Posterior vena cava (tissue), 2 donors: ENCODE results near the gene TENM4. TPM values are rescaled to one million over a fixed set of nuclear protein-coding genes. Genes with fewer than 3 reads are reported as not detected.

ENCODE experiments used
- DNase-seq: peaks from one replicate; pipeline ENCODE4 v3.0.0-alpha.2; 2020; ENCODE audit warnings: low spot score
- intact Hi-C, 2 donors: fragments of 100-400 bp; cut with DNase I; formaldehyde crosslinking; loops; one replicate each; pipeline versions ENCODE4 v1.14.1 to v1.14.2; 2022 to 2023
- total RNA-seq, 2 donors: library from RNA; stranded (reverse); fragmentation: NEBNext Ultra II Directional; extraction: Animal tissue kit (Norgen Biotek cat#: 25700); gene quantifications; one replicate each; pipeline ENCODE4 v1.2.1, GENCODE V29; 2021
- donor health status: DM: yes; HTN: yes; CAD: no.
- donor health status: DM: yes; HTN: yes; CAD: no.

Gene TENM4
- total RNA-seq, 2 donors from 2014 or later: 5.6 to 7.4 TPM

DNA sequence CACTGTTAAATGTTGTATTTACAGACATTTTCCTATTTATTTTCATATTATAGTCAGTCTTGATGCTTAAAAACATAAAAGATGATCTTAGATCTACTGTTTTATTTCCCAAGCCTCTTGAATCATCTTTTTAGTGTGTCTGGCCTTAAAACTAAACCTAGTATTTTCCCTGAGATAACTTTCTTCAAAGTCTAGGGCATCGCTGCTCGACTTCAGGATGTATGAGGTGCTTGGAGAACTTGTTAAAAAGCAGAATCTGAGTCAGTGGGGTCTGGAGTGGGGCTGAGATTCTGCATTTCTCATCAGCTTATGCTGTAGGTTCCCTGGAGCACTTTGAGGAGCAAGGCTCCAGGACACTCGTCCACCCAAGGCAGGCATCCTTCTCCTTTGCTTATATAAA, 404.9 kb downstream of the TENM4 start:
- no peak for DNase-seq
- intact Hi-C loops: no loop called here

DNA sequence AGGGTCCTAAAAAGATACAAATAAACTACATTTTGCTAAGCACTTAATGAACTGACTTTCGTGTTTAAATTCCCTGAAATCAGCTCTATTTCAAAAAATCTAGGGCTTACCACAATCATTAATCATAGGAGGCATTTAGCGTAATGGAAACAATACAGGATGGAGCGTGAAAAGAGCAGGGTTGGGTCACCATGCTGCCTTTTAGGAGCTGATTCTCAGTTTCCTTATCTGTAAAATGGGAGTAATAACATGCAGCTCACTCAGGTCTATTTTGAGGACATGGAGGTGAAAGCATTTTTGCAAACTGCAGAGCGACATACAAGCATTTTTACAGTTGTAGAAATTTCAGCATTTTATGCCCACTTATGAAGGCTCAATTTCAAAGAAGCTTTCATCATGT, 407.0 kb downstream of the TENM4 start:
- DNase-seq: no peak
- intact Hi-C loops: no loop called here

DNA sequence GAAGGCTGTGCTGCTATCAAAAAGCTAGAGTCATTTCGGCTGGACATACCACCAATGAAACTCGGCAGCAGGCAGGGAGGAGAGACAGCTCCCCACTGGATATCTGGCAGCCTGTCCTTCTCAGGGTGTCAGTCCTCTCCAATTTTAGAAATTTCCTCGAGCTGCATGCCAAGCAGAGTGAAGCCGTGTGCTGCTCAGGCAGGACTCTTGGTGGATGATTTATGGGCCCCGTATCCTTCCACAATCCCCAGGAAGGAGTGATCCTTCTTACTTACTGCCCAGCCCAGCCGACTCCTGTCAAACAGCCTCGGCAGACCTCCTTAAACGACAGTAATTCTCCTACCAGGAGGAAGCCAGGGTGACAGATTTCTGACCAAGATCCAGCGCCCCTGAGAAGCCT, 410.4 kb downstream of the TENM4 start:
- intact Hi-C loops: no loop called here

DNA sequence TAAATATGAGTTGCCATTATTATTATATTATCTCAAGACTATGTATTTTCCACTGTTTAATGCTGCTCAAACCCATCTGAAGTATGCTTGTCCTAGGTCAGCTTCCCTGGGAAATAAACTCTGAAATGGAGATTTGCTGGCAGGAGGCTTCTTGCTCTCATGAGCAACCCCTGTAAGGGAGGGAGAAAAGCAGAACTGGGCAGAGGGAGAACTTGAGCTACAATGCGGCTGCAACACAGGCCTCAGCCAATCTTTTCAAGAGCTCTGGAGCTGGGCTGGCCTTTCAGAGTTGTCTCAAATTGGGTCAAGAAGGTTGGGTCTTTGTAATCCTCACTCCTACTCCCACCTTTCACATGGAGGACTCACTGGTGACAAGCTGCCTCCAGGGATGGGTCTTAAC, 412.6 kb downstream of the TENM4 start:
- intact Hi-C loops: no loop called here
- no peak for DNase-seq

More for the DNA sequence above, 410.4 kb downstream of the TENM4 start:
- no peak for DNase-seq

DNA sequence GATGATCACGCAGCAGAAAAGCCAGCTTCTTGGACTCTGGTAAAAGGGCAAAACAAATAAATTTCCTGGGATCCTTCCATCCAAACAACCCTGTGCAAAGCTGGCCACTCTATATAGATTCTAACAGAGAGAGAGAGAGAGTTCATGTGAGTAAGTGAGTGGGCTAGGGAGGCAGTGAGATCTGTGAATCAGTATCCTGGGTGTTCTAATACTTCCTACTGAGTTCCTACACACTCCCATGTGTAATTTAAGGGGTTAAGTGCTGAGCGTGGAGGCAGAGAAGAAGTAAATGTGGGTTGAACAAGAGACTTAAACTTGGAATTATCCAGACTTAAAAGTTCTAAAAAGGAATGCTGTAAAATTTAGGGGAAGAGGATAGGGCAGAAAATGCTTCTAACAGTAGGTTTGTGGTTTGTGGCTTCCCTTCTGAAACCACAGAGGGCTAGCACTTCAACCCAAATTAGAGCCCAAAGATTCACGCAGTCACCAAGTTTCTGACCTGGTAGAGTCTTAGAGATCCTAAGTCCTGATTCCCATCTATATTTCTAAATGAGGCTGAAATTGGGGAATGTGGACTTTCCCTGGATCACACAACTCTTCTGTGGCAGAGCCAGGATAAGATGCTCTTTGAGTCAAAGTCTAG, 413.9 kb downstream of the TENM4 start:
- intact Hi-C loops: no loop called here
- no peak for DNase-seq

DNA sequence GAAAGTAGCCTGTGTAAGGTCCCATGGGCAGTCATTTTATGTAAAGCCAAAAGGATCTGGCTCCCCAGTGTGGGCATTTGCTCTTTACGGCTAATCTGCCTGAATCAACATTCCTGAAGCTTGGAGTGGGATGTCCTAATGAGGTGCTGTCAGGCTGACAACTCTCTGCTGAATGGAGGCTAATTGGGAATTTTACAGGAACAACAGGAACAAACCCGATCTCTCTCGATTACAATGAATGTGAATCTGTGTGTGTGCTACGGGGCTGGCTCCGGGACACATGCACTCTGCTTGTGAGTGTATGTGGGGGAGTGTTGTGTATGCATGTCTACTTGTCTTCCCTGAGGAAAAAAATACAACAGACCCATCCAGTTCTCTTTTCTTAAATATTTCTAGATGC, 415.2 kb downstream of the TENM4 start:
- DNase-seq: no peak
- intact Hi-C loops: no loop called here

DNA sequence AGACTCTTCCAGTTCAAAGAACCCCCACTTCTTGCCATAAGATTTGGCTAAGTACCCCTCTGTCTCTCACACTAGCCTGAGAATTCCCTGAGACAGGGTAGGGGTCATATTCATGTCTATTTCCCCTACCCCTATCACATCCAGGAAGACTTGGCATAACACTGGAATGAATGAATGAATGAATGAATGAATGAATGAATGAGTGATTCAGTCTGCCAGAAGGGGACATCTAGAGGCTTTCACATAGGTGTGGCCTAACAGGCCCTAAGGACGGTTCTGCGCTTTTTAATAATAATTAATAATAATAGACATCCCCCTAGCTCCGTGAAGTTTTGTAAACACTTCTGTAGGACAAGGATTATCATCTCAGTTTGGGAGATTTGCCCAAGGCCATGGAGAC, 415.7 kb downstream of the TENM4 start:
- intact Hi-C loops: no loop called here

DNA sequence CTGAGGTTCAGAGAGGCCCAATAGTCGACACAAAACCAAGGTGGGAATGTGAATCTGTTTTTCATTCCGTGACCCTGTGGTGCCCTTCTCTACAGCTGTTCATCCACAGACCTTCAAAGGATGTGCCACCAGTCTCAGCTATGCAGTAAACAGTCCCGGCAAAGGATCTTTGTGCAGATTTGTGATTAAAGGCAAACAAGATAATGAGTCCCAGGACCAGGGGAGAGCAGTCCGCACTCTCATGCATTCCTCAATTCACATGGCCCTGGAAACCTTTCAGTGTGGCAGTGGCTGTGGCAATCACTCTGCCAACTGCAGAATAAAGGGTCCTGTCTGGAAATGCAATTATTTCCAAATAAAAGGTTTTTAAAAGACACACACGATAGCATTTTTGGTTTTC, 418.6 kb downstream of the TENM4 start:
- intact Hi-C loops: no loop called here
- no peak for DNase-seq

More for the DNA sequence above, 415.7 kb downstream of the TENM4 start:
- DNase-seq: no peak

DNA sequence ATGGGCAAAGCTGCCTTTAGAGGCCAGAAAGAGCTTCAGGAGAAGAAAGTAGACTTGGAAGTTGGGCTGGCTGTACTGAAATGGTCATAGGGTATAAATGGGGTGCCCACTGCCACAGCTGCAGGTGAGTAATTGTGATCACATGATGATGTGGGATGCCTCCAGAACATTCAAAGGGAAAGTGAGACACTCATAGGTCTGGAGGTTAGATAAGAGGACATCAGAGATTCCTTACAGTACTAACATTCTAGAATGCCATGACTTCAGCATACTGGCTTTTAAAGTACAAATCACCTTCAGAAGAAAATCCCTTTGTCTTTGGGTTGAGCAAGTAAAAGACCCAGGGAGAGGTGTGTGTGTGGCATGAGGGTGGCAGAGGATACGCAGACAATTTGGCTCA, 419.2 kb downstream of the TENM4 start:
- intact Hi-C loops: no loop called here
- DNase-seq: no peak

DNA sequence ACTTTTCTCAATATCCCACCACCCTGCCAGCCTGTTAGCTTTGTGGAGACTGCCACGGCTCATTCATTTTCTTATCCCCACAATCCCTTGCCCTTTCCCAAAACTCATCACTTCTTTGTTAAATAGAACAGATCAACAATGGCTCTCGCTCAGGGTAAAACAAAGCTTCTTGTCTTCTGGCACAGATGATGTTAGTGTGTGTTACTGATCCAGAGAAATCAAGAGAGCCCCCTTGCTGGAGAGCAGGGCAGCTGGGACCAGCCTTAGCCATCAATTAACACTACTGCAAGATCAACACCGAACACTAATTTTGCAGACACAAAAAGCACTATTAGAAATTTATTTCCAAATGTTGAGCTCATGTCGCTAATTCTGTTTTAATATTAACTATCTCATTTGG, 420.9 kb downstream of the TENM4 start:
- intact Hi-C loops: no loop called here
- DNase-seq: no peak

DNA sequence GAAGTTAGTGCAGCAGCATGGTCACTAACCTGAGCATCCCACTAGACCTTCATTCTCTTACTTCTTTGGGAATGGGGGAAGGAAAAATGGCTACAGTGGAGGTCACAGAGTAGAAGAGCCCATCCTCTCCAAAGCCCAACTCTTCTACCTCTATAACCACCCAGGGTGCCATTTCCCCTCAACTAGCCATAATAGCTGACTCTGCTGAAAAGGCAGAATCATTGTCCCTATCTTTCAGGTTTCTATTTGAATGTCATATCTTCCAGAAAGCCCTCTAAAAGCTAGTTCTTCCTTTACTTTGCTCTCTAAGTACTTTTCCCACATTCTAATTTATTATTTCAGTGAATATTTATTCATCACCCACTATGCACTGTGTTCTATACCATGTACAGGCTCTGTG, 421.6 kb downstream of the TENM4 start:
- intact Hi-C loops: no loop called here
- DNase-seq: no peak

DNA sequence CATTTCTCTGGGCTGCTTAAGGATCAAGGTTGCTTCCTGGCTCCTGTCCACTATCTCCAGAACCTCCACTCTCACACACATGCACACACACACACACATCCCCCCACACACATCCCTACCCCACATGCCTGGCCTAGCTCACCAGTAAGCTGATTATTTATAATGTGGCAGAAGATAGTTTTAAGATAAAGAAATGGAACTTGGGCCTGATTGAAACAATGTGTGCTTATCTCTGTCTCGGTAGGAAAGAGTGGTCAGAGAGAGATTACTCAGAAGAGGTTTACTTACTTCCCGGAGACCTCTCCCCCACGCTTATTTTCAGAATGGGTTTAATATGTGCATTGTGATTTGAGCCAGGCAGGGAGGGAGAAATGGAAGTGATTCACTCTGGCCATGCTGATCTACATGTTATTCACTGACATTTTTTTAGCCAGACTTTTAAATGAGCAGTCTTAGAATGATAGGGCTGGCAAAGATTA, 422.4 kb downstream of the TENM4 start:
- intact Hi-C loops: no loop called here
- no peak for DNase-seq

DNA sequence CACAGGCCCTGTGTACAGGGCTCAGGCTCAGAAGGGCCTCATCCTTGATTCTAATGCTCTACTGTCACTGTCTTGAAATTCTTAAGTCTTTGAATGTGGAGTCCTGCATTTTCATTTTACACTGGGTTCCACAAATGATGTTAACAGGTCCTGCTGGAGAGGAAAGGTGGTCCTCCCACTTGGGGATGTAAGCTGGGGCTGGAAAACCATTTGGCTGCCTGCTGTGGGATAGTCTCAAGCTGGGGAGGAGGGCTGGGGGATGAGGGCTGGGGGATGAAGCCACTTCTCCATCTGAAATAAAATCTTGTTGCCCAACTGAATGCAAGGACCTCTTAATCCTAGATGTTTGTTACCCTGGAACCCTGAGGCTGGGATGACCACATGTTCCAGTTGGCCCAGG, 423.0 kb downstream of the TENM4 start:
- intact Hi-C loops: no loop called here
- DNase-seq: no peak

DNA sequence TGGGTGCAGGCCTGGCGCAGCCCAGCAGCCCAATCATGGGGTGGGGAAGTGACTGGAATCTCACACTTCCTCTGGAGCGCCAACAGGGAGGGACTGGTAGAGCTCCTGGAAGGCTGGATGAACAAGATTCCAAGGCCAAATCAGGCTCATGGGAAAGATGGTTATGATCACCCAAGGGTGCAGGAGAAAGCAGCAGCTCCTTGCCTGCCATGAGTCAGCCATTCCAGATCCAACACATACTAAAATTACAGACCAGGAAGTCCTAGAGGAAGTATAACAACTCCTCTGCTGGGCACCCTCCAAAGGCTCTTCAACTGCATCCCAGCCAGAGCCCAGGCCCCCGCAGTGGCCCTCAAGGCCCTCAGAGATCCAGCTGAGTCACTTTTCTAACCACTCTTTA, 427.3 kb downstream of the TENM4 start:
- no peak for DNase-seq
- intact Hi-C loops: no loop called here

DNA sequence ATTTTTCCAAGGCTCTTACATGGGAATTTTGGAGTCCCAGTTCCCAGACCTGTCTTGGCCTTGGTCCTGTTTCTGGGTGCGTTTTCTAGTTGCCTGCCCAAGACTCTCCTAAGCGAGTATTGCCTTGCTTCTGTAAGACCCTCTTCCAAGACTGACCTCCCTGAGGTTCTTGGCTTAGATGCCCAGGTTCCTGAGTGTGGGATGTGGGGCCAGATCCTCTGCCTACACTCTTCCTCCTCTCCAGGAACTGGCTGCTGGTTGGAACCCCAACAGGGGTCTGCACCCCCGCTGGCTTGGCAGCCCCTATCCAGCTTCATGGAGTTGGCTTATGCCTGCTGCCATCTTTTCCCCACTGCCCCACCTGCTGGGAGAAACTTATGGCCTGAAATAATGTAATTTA, 429.5 kb downstream of the TENM4 start:
- no peak for DNase-seq
- intact Hi-C loops: no loop called here

DNA sequence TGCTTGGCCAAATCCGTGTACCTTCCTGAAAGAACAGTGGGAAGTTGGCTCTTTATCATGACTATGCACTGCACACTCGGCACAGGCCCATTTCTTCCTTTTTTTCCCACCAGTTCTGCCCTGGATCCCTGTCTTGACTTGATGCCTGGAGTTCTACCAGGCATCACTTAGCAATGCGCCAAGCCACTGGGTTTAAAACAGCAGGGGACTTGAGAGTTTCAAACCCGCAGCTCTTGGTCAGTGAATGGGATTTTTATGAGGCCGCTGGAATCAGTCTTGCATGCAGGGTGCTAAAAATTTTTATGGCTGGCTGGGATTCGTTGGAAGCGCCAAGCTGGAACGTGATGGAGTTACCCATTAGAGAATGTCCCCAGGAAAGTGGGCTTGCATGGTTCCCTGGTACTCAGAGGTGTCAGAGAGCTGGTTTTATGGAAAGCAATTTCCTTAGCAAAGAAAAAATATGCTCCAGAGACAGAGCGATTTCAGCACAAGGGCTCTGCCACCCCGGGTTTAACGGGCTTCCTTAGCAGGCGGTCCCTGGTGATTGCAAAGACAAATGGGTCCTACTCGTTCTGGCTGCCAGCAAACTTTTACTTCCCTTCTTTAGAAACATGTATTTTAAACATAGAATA, 432.9 kb downstream of the TENM4 start:
- no peak for DNase-seq
- intact Hi-C loops: no loop called here

DNA sequence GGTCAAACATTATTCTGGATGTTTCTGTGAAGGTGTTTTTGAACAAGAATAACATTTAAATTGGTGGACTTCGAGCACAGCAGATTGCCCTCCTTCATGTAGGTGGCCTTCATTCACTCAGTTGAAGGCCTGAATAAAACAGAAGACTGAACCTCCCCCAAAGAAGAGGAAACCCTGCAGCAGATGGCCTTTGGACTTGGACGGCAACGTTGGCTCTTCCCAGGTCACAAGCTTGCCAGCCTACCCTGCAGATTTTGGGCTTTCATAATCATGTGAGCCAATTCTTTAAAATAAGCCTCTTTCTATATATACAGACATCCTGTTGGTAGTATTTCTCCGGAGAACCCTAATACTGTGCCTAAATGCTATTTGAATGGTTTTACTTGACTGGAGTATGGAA, 434.0 kb downstream of the TENM4 start:
- intact Hi-C loops: no loop called here
- DNase-seq: no peak

DNA sequence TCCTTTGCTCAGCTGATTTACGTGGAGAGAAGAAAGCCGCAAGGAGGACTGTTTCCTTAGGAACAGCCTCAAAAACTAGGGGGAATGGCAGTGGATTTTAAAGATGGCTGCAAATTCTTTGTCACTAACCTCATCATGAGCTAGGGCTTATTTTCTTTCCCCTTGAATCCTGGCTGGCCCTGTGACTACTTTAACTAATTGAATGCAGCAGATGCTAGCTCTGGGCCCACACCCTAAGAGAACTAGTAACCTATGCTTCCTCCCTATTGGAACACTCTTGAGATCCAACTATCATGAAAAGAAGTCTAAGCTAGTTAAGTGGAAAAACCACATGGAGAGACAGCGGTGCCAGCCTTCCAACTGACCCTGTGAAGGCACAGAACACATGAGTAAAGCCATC, 444.8 kb downstream of the TENM4 start:
- no peak for DNase-seq
- intact Hi-C loops: no loop called here

DNA sequence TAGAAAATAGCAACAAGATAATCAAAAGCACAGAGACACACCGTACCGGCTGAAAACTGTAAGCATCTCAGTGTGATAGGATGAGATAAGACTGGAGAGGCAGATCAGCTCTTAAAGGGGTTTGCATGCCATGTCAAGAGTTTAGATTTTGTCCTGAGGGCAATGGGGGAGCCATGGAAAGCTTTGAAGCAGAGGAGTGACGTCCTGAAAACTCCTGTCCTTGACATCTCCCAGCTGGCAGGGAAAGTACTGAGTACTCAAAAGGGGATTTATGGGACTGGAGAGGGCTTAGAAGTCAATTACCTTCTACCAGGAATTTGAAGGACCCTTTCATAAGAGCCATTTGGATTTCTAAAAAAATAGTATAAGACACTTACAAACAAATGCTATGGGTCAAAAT, 445.7 kb downstream of the TENM4 start:
- DNase-seq: no peak
- intact Hi-C loops: no loop called here

DNA sequence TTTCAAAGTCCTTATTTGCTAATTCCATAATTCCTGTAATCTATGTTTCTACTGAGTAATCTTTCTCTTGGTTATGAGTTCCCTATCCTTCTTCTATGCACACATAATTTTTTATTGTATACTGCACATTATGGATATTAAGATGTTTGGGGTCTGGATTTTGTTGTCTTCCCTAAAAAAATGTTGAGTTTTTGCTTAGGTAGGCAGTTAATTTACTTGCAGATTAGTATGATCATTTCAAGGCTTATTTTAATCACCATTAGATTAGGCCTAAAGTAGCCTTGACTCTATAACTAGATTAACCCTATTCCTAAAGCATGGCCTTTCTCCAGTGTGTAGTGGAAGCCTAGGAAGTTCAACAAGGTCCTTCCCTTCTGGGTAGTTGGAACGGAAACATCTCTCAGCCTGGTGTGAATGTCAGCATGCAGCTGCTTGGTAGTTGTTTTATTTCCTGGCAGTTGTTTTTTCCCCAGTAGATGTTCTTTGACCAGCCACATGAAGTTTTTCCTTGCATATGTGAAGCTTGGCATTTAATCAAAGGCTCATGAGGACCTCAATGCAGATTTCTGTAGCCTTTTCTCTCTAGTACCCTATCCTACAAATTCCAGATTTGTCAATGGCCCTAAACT, 446.9 kb downstream of the TENM4 start:
- intact Hi-C loops: no loop called here

DNA sequence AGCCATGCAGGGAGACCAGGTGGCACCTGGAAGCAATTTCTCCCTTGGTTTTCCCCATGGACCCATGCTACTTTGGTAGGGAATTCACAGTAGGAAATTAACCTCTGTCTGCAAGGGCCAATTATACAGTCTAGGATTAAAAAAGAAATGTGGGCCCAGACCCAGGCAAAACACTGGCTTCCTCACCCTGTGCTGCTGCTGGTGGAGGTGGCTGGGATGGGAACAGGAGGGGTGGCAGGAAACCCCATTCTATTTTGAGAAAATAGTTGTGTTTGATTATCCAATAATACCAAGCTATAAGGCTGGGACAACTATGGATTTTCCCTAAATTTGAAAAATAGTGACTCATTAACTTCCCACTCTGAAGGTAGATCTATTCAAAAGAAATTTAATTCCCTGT, 449.1 kb downstream of the TENM4 start:
- intact Hi-C loops: no loop called here
- no peak for DNase-seq

More for the DNA sequence above, 446.9 kb downstream of the TENM4 start:
- no peak for DNase-seq
